Endodermal cell (in vitro differentiated cells): Measurements from ENCODE around the gene CBLC. TPM values are rescaled to one million over a fixed set of nuclear protein-coding genes. Genes with fewer than 3 reads are reported as not detected.

ENCODE experiments used
- DNase-seq: peaks from one replicate; pipeline ENCODE4 v3.0.0-alpha.2; 2017
- H3K27ac ChIP-seq: 2 replicates; pipeline ENCODE4 v1.5.1; 2013; ENCODE audit warnings: mild to moderate bottlenecking, low read depth, low read length, moderate library complexity
- H3K27me3 ChIP-seq: 2 replicates; pipeline ENCODE4 v1.6.1; 2013; ENCODE audit warnings: mild to moderate bottlenecking, low read length, moderate library complexity; ENCODE audit not compliant: insufficient read depth, control insufficient read depth, poor library complexity, severe bottlenecking
- H3K36me3 ChIP-seq: 2 replicates; pipeline ENCODE4 v1.7.0; 2013; ENCODE audit warnings: mild to moderate bottlenecking, low read length, moderate library complexity; ENCODE audit not compliant: control insufficient read depth, insufficient read depth
- H3K4me1 ChIP-seq: one replicate; pipeline ENCODE4 v1.7.0; 2013; ENCODE audit warnings: low read length; ENCODE audit not compliant: control insufficient read depth, insufficient read depth
- H3K4me3 ChIP-seq: 2 replicates; pipeline ENCODE4 v1.5.1; 2013; ENCODE audit warnings: mild to moderate bottlenecking, low read length, moderate library complexity
- H3K9ac ChIP-seq: 2 replicates; pipeline ENCODE4 v1.6.1; 2013; ENCODE audit warnings: mild to moderate bottlenecking, low read length, moderate library complexity; ENCODE audit not compliant: poor library complexity, severe bottlenecking; ENCODE audit errors: extremely low read depth
- H3K9me3 ChIP-seq: 2 replicates; pipeline ENCODE4 v1.6.1; 2013; ENCODE audit warnings: mild to moderate bottlenecking, low read length, moderate library complexity; ENCODE audit not compliant: control insufficient read depth
- H3K27ac Mint-ChIP-seq: 2 replicates; pipeline ENCODE4 v1.8.0; 2020; ENCODE audit warnings: mixed read lengths
- H3K27me3 Mint-ChIP-seq: 2 replicates; pipeline ENCODE4 v1.8.0; 2021; ENCODE audit warnings: mild to moderate bottlenecking, mixed read lengths; ENCODE audit not compliant: insufficient read depth
- H3K36me3 Mint-ChIP-seq: 2 replicates; pipeline ENCODE4 v1.8.0; 2020; ENCODE audit warnings: low read depth, mixed read lengths
- H3K4me1 Mint-ChIP-seq: 2 replicates; pipeline ENCODE4 v1.8.0; 2020; ENCODE audit warnings: mixed read lengths
- H3K4me3 Mint-ChIP-seq: 2 replicates; pipeline ENCODE4 v1.8.0; 2020; ENCODE audit warnings: mild to moderate bottlenecking, moderate library complexity, mixed read lengths
- H3K9me3 Mint-ChIP-seq: 2 replicates; pipeline ENCODE4 v1.8.0; 2020; ENCODE audit warnings: mild to moderate bottlenecking, mixed read lengths
- CTCF ChIP-seq: fragments of 200-600 bp; sonication (generic); conservative IDR thresholded peaks from 2 replicates; pipeline ENCODE4 v1.5.0; 2021; ENCODE audit warnings: antibody characterized with exemption, mild to moderate bottlenecking
- WGBS, 2 experiments: methylation state at CpG; one replicate each; pipeline versions ENCODE4 v1.1.5 to v1.1.7; 2013; ENCODE audit warnings: missing lambda C conversion rate in 2 of 2, mixed read lengths in 1 of 2; ENCODE audit not compliant: insufficient coverage in 1 of 2, insufficient read length in 1 of 2; 5-methylcytosine and 5-hydroxymethylcytosine counted together
- total RNA-seq, 2 donors: library from RNA; stranded (reverse); fragmentation: NEBNext Ultra II Directional in 1 of 2; extraction: Animal tissue kit (Norgen Biotek cat#: 25700) in 1 of 2; gene quantifications; 2 replicates in 1 of 2; 3 replicates in 1 of 2; pipeline ENCODE4 v1.2.1, GENCODE V29; 2021

The CBLC gene
- total RNA-seq, 2 donors from 2014 or later, result 6.6 to 15.5 TPM

DNA sequence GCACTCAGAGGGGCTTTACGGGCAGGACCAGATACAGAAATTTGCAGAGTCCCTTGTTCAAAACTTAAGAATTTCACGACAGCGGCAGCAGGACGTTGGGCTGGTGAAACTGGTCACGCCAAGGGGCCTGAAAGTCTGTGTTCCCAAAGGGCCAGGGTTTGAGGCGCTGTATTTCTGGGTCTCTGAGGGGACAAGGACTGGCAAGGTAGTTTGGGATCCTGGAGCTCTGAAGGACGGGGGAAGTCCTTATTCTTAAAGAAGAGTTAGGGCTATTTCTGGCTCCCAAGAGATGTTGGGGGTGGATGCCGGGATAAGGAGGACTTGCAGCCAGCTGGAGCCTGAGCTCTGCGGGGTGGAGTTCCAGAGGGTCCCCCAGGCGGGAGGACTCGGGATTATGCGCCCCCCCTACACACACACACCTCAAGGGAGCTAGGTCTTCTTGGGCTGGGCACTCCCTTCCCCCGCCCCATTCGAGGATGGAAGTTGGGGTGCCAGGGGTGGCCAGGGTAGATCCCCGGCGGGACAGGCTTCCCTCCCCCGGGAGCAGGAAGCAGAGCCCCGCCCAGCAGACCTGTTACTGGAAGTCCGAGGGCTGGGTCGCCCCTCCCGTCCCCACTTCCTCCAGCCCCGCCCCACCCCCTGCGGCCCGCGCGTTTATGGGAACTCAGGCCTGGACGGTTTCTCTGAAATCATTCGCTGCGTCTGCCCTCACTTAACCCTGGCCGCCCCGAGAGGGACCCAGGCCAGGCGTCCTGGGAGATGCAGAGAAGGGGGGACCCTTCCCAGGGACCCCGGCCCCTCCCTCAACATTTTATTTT, 23.5 kb upstream of the CBLC start:
- Mint-ChIP-seq H3K36me3 (no peaks in the 10 kb centered on the region), H3K4me3 (peak overlapping the region; percentile 52), H3K9me3 (no peaks in the 10 kb centered on the region), H3K4me1 (peaks cover 13% of the 10 kb centered on the region), H3K27me3 (peaks cover 95% of the 10 kb centered on the region), H3K27ac (no peak overlapping the region)
- Histone ChIP-seq H3K9ac (no peak overlapping the region), H3K27ac (no peak overlapping the region), H3K9me3 (no peaks in the 10 kb centered on the region), H3K36me3 (no peaks in the 10 kb centered on the region), H3K4me3 (peak overlapping the region; percentile 71), H3K27me3 (peaks cover 50% of the 10 kb centered on the region), H3K4me1 (peaks cover 4% of the 10 kb centered on the region)
- WGBS, 2 experiments, result 4 to 6% methylated on average over 8 to 33 of the region's 33 CpGs
- DNase-seq, result peak; percentile 87
- no peak for TF ChIP-seq CTCF

GRCh38 chr19:44754750-44755080, 23.0 kb upstream of the CBLC start:
- Histone ChIP-seq H3K9ac (no peak overlapping the region), H3K27me3 (peaks cover 44% of the 10 kb centered on the region), H3K27ac (no peak overlapping the region), H3K9me3 (no peaks in the 10 kb centered on the region), H3K36me3 (peaks cover 1% of the 10 kb centered on the region), H3K4me3 (peak overlapping the region; percentile 71), H3K4me1 (peaks cover 4% of the 10 kb centered on the region)
- H3K4me1 Mint-ChIP-seq, result peaks cover 13% of the 10 kb centered on the region
- peak overlapping the region; percentile 52 for H3K4me3 Mint-ChIP-seq
- no peak for DNase-seq
- 22 to 45% methylated on average over 5 to 11 of the region's 11 CpGs for WGBS, 2 experiments
- no peak overlapping the region for H3K27ac Mint-ChIP-seq
- no peaks in the 10 kb centered on the region for H3K36me3 Mint-ChIP-seq
- no peak for TF ChIP-seq CTCF
- H3K9me3 Mint-ChIP-seq, result no peaks in the 10 kb centered on the region
- peaks cover 91% of the 10 kb centered on the region for H3K27me3 Mint-ChIP-seq

DNA sequence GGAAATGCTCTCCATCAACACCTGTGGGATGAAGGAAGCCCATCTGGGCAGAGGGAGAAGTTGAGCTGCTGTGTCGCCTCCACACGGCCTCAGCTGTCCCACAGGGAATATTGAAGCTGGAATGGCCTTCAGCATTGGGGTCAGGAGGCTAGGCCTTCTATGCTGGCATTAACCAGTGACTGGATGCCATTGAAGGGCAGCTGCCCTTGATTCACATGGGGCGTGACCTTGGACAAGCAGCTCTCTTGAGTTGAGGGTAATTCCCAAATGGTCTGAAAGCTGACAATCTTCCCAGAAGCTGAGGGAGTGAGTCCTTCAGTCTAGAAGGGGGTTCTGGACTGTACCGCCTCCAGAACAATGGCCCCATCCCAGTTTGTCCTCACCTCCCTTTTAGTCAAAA, 22.5 kb upstream of the CBLC start:
- peaks cover 4% of the 10 kb centered on the region for H3K4me1 ChIP-seq
- H3K27ac ChIP-seq, result no peak overlapping the region
- peaks cover 41% of the 10 kb centered on the region for H3K27me3 ChIP-seq
- H3K4me3 ChIP-seq, result no peak overlapping the region
- Mint-ChIP-seq H3K9me3 (no peaks in the 10 kb centered on the region), H3K27ac (no peak overlapping the region), H3K4me1 (peaks cover 13% of the 10 kb centered on the region), H3K36me3 (no peaks in the 10 kb centered on the region), H3K27me3 (peaks cover 91% of the 10 kb centered on the region), H3K4me3 (no peak overlapping the region)
- no peaks in the 10 kb centered on the region for H3K9me3 ChIP-seq
- TF ChIP-seq CTCF, result no peak
- no peak for DNase-seq
- H3K36me3 ChIP-seq, result peaks cover 4% of the 10 kb centered on the region
- no peak overlapping the region for H3K9ac ChIP-seq
- 92 to 94% methylated on average over 2 to 4 of the region's 4 CpGs for WGBS, 2 experiments
